Measurements from ENCODE around the gene LHB. TPM values are rescaled to one million over a fixed set of nuclear protein-coding genes. Genes with fewer than 3 reads are reported as not detected.

Gene LHB
- total and polyA plus RNA-seq, 2 donors (not counting 3 experiments of a cell fraction or from before 2014, with no cell fraction given), result 1.3 TPM; not detected in 1

- intact Hi-C loops (cut with micrococcal nuclease) (no loop called here), dilution Hi-C loops (cut with MboI; ENCODE audit: extremely low pct_ligation_motif_present, low sequenced_read_pairs) (no loop called here)
- Histone ChIP-seq H3K27me3 (ENCODE audit: control insufficient read depth in 2 of 2, insufficient read depth in 2 of 2, low read length in 2 of 2) (no peaks in the 10 kb centered on the region), H2AFZ (ENCODE audit: low read depth, low read length) (no peak overlapping the region), H3K4me3 (replicated peaks in 1 of 3; ENCODE audit: insufficient read depth in 1 of 3, low read depth in 1 of 3, low read length in 3 of 3) (no peak overlapping the region), H3K27ac (ENCODE audit: insufficient read depth, low read depth, low read length) (no peak overlapping the region), H3K9ac (replicated peaks; ENCODE audit: extremely low read depth, insufficient read depth, low read length) (no peak overlapping the region), H3K4me1 (ENCODE audit: control insufficient read depth, extremely low read depth, insufficient read depth, low read length) (peaks cover 10% of the 10 kb centered on the region), H4K20me1 (replicated peaks; ENCODE audit: control insufficient read depth, extremely low read depth, insufficient read depth, low read length) (peaks cover 3% of the 10 kb centered on the region), H3K9me1 (replicated peaks; ENCODE audit: control insufficient read depth, extremely low read depth, insufficient read depth, low read length) (no peaks in the 10 kb centered on the region), H3K79me2 (ENCODE audit: control insufficient read depth, insufficient read depth, low read length) (peaks cover 16% of the 10 kb centered on the region), H3K4me2 (ENCODE audit: insufficient read depth, low read length) (no peak overlapping the region), H3K36me3 (ENCODE audit: control insufficient read depth in 2 of 2, extremely low read depth in 1 of 2, insufficient read depth in 2 of 2, low read length in 2 of 2) (peaks cover 5 to 11% of the 10 kb centered on the region in 2 experiments), H3K9me3 (replicated peaks; ENCODE audit: control insufficient read depth, insufficient read depth, low read length) (no peaks in the 10 kb centered on the region)
- CTCF ChIA-PET, result interaction anchor here (0.8 to 3.8 kb wide), 2 partner anchors 126 to 179 kb away, joined by 3 to 133 read pairs; no protein-coding TSS in a partner anchor
- TF ChIP-seq JUN (IDR thresholded peaks at IDR 0.05; ENCODE audit: borderline replicate concordance, insufficient read depth, insufficient read length, low read depth), result no peak
- no peak for TF ChIP-seq FOS (IDR thresholded peaks at IDR 0.05; ENCODE audit: borderline replicate concordance, insufficient read depth, low read length)
- TF ChIP-seq POLR2AphosphoS5 (IDR thresholded peaks at IDR 0.05; ENCODE audit: insufficient read depth, low read depth, low read length), result no peak
- TF ChIP-seq MYC (IDR thresholded peaks at IDR 0.05; ENCODE audit: low read depth, low read length), result no peak
- FAIRE-seq (no peak), DNase-seq (ENCODE audit: low read depth, low spot score) (no peak)
- POLR2A ChIA-PET, result no interaction called here
- BruUV-seq (replicated peaks), result TSS peak; percentile 38
Observed at GRCh38 chr19:48968813-48969218, 48.1 kb downstream of the LHB start.

GRCh38 chr19:48968179-48968661 is 48.7 kb downstream of the LHB start:
- BruUV-seq (replicated peaks), result no TSS peak
- no peak overlapping the region for H2AFZ ChIP-seq (ENCODE audit: low read depth, low read length)
- ChIA-PET CTCF (interaction anchor here (0.8 to 2.7 kb wide), 6 partner anchors 31 to 180 kb away, joined by 3 to 20 read pairs (median 8); partner anchors contain the start of gene HSD17B14), POLR2A (interaction anchor here (1.2 to 2.3 kb wide), 3 partner anchors 88 to 96 kb away, joined by 3 to 14 read pairs (median 4); partner anchors contain the start of gene PPP1R15A)
- no peak overlapping the region for H3K4me3 ChIP-seq (replicated peaks in 1 of 3; ENCODE audit: insufficient read depth in 1 of 3, low read depth in 1 of 3, low read length in 3 of 3)
- dilution Hi-C loops (cut with MboI; ENCODE audit: extremely low pct_ligation_motif_present, low sequenced_read_pairs) (no loop called here), intact Hi-C loops (cut with micrococcal nuclease) (no loop called here)
- TF ChIP-seq JUN (IDR thresholded peaks at IDR 0.05; ENCODE audit: borderline replicate concordance, insufficient read depth, insufficient read length, low read depth), result no peak
- TF ChIP-seq POLR2A (IDR thresholded peaks at IDR 0.05; ENCODE audit: low read depth, low read length), result no peak
- TF ChIP-seq MAX (IDR thresholded peaks at IDR 0.05; ENCODE audit: insufficient read depth, insufficient read length), result no peak
- TF ChIP-seq POLR2AphosphoS5 (IDR thresholded peaks at IDR 0.05; ENCODE audit: insufficient read depth, low read depth, low read length), result no peak
- no peak for TF ChIP-seq EZH2 (IDR thresholded peaks at IDR 0.05; ENCODE audit: borderline replicate concordance, low read depth, low read length, severe bottlenecking)
- no peak for TF ChIP-seq CTCF (IDR thresholded peaks at IDR 0.05; ENCODE audit: extremely low read depth in 1 of 2, insufficient read depth in 1 of 2, low read depth in 1 of 2, low read length in 2 of 2)
- TF ChIP-seq MYC (IDR thresholded peaks at IDR 0.05; ENCODE audit: low read depth, low read length), result no peak
- TF ChIP-seq FOS (IDR thresholded peaks at IDR 0.05; ENCODE audit: borderline replicate concordance, insufficient read depth, low read length), result no peak
- TF ChIP-seq GATA2 (IDR thresholded peaks at IDR 0.05; ENCODE audit: insufficient read depth, insufficient read length, low read depth, low read length), result no peak
- peaks cover 16% of the 10 kb centered on the region for H3K4me1 ChIP-seq (ENCODE audit: control insufficient read depth, extremely low read depth, insufficient read depth, low read length)
- no peak overlapping the region for H3K27ac ChIP-seq (ENCODE audit: insufficient read depth, low read depth, low read length)
- no peak for FAIRE-seq
- peaks cover 5 to 9% of the 10 kb centered on the region in 2 experiments for H3K36me3 ChIP-seq (ENCODE audit: control insufficient read depth in 2 of 2, extremely low read depth in 1 of 2, insufficient read depth in 2 of 2, low read length in 2 of 2)
- H4K20me1 ChIP-seq (replicated peaks; ENCODE audit: control insufficient read depth, extremely low read depth, insufficient read depth, low read length), result peaks cover 3% of the 10 kb centered on the region
- H3K9me1 ChIP-seq (replicated peaks; ENCODE audit: control insufficient read depth, extremely low read depth, insufficient read depth, low read length), result no peaks in the 10 kb centered on the region
- no peak for DNase-seq (ENCODE audit: low read depth, low spot score)
- H3K27me3 ChIP-seq (ENCODE audit: control insufficient read depth in 2 of 2, insufficient read depth in 2 of 2, low read length in 2 of 2), result no peaks in the 10 kb centered on the region
- no peaks in the 10 kb centered on the region for H3K9me3 ChIP-seq (replicated peaks; ENCODE audit: control insufficient read depth, insufficient read depth, low read length)
- peaks cover 16% of the 10 kb centered on the region for H3K79me2 ChIP-seq (ENCODE audit: control insufficient read depth, insufficient read depth, low read length)
- H3K9ac ChIP-seq (replicated peaks; ENCODE audit: extremely low read depth, insufficient read depth, low read length), result no peak overlapping the region
- H3K4me2 ChIP-seq (ENCODE audit: insufficient read depth, low read length), result no peak overlapping the region
